GM21423 (cell line): ENCODE data around the gene PEAK3.

Experiments
- ATAC-seq: cut with Tn5 transposase; IDR thresholded peaks from one replicate; pipeline ENCODE4 v1.9.1; 2021; ENCODE audit warnings: mild to moderate bottlenecking, moderate library complexity; ENCODE audit not compliant: unreplicated experiment

Gene PEAK3, protein sequence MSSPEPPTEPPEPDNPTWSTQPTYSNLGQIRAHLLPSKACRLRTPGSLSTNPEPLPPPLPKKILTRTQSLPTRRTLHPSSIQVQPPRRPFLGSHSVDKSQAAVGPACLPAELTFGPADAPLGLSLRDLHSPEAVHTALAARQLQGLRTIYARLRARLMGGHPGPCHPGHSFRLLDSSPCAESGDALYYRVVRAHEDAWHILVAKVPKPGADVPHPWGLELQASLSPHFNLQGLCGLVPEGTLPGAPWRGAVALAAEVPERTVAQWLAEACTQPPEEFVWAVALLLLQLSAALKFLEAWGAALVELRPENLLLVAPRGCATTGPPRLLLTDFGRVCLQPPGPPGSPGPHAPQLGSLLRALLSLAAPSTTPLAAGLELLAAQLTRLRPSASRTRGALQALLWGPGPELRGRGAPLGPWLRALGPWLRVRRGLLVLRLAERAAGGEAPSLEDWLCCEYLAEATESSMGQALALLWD

DNA sequence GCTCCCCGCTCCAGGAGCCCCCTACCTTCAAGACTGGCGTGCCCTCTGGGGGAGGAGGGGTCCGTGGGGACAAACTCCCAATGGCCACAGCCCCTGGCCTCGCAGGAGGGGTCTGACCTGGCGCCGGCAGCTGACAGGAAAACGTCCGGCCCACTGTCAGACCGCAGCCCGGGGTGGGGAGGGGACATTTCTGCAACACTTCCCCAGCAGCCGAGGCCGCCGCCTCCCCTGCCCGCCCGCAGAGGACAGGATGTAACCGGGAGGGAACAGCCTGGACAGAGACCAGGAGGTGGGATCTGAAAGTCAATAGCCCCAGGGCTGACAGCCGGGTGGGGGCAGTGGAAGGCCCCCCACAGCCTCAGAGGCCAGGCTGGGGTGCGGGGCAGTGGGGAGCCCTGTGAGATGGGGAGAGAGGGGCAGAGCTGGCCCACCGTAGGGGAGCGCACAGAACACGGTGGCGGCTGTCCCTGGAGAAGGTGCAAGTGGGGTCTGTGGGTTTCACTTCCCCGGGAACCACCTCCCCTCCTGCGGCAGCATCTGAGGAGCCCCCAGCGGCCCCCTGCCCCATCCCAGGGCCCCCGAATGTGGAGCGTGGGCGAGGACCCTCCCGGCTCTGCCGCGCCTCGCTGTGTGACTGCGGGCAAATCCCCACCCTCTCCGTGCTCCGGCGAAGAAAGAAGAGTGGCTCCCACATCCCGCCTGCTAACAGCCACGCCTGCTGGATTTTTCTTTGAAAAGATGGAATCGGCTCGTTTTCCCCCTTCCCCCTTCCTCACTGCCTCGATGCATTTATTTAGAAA lies at the start of gene PEAK3:
TSS of gene PEAK3 (minus strand) at position 114 of the 800 bp plus-strand sequence. CDS start 1,244 bp downstream, outside the sequence.
- ATAC-seq, result no peak

DNA sequence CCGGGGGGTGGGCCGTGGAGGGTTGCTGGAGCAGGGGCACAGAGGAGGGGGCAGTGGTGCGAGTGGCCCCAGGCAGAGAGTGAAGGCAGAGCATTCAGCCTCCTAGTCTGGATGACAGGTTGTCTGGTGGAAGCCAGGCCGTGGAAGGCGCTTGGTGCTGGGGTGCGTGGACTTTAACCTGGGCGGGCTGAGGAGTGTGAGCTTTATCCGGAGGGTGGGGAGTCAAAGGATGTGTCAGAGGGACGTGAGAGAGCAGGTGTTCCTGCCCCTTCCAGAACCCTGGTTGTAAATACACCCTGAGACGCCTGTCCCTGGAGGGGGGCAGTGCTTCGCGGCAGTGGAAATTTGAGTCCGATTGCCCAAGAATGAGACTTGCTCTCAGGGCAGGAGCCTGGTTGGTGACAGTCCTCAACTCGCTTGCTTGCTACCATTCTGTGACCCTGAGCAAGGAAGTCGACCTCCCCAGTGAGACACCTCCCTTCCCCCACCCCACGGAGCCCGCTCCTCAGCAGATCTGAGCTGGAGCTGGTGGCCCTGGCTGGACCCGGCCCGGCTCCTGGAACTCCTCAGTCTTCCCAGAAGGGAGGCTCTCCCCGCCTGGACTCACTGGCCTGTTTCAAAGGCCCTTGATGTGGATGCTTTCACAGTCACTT lies 48.8 kb upstream of the PEAK3 start:
- no peak for ATAC-seq

DNA sequence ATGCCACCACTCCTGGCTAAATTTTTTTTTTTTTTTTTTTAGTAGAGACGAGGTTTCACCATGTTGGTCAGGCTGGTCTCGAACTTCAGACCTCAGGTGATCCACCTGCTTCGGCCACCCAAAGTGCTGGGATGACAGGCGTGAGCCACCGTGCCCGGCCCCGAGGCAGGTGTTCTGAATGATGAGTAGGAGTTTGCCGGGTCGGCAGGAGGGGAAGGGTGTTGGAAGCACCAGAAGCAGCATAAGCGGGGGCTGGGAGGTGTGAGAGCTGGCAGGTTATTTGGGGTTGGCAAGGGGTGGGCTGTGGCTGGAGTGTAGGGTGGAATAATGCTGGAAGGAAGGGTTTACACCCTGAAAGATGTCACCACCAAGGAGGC lies 48.3 kb upstream of the PEAK3 start:
- ATAC-seq, result no peak

DNA sequence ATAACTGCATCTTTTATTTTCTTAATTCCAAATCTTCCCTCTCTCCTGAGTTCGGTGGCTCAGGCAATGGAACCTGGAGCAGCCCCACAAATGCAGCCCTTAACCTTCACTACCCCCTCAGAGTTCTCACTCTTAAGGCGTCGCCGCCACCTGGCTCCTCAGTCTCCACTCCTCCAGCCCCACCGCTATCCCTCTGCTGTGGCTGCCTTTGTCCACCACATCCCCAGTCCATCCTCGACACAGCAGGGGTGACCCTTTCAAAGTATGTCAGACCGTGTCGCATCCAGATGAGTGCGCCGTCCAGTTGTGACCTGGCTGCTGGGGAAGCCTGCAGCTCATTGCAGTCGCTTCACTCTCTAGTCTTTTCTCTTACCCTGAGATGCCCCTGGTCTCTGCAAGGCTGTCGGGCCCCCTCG lies 47.5 kb upstream of the PEAK3 start:
- no peak for ATAC-seq

DNA sequence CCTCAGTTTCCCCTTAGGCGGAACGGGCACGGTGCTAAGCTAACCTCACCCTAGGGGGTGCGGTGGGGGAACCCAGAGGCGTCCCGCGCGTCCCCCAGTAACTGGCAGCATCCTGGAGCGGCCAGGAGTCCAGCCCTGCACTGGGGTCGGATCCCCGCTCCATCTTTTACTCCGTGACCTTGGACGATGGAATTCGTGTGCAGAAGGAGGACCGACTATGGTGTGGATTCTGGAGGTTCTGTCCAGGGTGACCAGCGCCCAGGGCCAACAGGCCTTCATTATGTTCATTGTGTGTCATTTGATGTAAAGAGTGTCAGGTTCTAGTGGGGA lies 47.1 kb upstream of the PEAK3 start:
- no peak for ATAC-seq

DNA sequence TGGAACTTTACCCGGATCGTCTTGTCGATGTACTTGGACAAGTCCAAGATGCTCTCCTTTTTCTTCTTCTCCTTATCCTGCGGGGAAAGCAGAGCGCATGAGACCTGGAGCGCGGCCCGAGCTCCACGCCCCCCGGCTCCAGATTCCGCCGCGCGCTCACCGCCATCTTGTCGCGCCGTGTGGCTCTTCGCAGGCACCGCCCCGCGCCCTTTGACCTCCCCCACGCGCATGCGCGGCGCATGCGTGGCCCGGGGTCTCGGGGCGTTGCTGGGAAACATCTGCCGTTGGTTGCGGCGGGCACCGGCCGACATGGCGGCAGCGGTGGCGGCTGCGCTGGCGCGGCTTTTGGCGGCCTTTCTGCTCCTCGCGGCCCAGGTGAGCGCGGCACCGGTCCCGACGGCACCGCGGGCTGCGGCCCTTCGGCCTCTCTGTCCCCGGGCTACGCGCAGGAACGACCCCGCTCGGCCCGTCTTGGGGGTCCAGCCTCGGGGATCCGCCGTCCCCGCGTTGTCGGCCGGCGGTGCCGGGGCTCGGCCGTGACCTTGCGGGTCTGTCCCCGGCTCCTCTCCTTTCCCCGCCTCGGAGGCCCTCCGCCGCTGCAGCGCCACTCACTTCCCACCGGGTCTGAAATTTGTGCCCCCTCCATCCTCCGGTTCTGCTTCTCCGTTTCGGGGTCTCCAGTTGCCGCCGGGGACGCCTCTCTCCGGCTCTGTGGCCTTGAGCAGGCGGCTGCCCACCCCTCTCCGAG lies 46.6 kb upstream of the PEAK3 start, which contains the start of the genes LSM7 and SPPL2B:
TSS of gene LSM7 (minus strand) at position 186 of the 748 bp plus-strand sequence. CDS start at position 166, 20 bp downstream.
TSS of gene SPPL2B (plus strand) at position 284 of the 748 bp plus-strand sequence. CDS start at position 310, 26 bp downstream.
- peak; percentile 51 for ATAC-seq

DNA sequence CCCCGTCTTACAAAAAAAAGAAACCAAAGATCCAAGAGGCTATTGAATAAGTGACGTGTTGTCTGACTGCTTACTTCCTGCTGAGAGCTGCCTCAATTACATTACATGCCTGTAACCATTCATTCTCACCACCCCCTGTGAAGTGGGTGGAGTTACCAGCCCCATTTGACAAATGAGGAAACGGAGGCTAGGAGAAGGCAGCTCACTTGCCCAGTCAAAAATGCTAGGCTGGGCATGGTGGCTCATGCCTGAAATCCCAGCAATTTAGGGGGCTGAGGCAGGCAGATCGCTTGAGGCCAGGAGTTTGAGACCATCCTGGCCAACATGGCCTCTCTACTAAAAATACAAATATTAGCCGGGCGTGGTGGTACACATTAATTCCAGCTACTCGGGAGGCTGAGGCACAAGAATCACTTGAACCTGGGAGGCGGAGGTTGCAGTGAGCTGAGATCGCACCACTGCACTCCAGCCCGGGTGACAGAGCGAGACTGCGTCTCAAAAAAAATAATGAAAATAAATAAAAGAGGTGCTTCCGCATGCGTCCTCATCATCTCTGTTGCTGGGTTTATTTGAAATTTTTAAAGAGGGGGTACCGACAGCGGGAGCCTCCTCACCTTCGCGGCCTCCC lies 45.9 kb upstream of the PEAK3 start:
- ATAC-seq, result no peak

DNA sequence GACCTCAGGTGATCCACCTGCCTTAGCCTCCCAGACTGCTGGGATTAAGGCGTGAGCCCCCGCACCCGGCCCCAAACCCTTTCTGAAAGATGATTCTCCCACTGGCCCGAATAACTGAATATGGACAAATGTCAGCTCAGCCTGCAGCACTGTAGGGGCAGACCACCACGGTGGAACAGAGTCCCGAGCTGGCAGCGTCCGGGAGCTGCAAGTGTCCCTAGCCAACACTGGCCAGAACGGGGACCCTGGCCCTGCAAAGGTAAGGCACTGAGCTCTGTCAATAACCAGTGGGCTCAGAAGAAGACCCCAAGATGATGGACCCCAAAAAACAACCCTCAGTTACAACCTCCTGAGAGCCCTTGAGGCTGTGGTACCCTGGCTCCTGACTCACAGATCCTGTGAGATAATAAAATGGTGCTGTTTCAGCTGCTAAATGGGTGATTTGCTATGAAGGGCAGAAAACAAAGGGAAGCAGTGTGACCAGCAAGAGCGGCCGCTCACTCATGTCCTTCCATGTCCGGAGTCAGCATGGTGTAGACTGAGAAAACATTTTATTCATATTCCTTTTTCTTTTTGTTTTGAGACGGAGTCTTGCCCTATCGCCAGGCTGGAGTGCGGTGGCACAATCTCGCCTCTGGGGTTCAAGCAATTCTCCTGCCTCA lies 44.9 kb upstream of the PEAK3 start:
- ATAC-seq, result no peak

DNA sequence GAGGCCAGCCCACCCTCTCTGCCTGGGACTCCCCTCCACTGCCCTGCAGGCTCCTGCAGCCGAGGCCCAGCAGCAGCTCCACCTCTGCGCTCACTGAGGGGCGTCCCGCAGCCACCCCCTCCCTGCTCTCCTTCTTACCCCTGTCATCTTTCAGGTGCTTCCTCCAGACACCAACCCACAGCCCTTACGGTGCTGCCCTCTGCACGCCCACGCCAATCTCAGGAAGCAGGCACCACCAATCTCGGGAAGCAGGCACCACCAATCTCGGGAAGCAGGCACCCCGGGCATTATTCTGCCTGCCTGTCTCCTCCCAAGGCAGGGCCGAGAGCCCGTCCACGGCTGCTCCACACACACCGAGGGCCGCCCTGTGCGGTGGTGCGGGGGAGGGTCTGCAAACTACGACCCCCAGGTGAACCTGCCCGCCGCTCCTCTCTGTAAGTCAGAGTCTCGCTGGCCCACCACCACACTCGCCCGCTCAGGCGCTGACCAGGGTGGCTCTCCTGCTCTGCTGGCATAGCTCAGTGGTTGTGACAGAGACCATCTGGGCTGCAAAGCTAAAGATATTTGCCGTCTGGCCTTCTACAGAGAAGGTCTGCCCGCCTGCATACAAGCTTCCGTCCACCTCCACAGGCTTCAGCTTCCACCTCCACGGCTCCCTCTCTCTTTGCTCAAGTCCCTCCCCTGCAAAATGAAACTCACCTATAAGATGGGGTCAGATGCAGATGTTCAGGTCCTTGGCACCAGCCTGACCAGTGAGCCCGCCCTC lies 43.5 kb upstream of the PEAK3 start:
- ATAC-seq, result no peak

DNA sequence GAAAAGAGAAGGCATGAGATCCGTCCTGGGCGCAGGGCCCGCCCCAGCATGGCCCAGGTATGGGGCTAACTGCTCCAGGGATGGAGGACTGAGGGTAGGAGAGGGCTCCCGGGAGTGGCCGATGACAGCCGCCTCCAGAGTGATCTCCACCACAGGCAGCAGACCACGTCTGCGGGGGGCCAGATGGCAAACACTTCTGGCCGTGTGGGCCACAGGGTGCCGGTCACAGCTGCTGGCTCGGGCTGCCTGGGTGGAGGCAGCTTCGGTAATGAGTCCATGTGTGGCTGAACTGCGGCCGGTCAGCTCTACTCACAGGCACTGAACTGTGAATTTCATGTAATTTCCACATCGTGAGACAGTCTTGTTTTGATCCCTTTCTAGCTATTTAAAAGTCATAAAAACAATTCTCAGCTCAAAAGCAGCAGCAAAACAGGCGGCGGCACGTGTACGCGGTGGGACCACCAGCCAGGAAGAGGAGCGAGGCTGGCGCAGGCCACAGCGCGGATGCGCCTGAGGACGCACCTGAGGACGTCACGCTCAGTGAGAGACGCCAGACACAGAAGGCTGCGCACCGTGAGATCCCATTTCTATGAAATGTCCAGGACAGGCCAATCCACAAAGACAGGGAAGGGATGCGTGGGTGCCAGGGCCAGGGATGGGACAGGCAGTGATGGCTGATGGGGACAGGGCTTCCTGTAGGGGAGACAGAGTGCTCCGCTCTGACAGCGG lies 42.4 kb upstream of the PEAK3 start:
- no peak for ATAC-seq

DNA sequence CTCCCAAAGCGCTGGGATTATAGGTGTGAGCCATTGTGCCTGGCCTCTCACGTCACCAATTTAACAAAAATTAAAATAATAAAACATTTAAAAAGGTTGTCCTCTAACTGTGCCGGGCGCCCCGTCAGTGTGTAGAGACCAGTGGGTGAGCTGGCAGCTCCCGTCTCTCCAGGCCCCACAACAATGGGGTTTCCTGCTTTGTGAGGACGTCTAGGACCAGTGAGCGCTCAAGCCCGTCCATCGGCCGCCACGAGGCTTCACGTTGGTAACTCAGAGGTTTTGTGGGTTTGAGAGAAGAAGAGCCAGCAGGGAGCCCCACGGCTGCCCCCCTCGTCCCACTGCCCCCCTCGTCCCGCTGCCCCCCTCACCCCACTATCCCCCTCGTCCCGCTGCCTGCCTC lies 41.7 kb upstream of the PEAK3 start:
- no peak for ATAC-seq

DNA sequence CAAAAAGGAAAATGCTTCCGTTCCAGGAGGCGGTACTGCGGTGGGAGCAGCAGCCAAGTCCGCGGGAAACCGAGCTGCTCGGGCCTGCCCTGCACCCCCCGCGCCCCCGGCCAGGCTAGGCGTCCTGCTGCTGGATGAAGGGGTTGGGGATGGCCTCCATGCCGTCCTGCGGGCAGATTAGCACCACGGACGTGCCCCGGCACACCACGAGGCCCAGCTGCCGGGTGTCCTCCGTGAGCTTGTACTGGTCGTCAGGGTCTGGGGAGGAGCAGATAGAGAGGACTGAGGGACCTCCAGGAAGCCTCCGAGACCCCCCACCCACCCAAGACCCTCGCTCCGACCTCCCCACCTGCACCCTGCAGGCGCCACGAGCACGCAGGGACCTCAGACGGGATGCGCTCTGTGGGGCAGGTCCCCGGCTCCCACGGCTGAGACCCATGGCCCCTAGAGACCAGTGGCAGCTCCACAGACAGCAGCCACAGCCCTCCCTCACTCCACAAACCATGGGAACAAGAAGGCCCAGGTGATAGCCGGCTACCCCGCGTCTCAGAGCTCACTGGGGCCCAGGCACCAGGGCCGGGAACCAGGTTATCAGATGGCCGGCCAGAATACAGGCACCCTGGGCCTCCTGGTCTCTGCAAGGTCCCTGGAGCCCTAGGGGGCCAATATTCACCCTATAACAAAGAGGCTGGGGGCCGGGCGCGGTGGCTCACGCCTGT lies 39.7 kb upstream of the PEAK3 start:
- no peak for ATAC-seq

DNA sequence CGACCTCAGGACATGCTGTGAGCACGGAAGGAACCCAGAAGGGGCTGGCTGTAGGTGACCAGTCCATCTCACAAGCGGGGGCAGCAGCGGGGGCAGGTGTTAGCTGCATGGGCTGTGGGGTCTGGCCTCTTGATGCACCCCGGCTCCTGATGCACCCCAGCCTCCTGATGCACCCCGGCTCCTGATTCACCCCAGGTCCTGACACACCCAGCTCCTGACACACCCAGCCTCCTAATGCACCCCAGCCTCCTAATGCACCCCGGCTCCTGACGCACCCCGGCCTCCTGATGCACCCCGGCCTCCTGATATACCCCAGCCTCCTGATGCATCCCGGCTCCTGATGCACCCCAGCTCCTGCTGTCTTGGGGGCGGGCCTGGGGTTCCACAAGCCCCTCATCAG lies 39.0 kb upstream of the PEAK3 start:
- no peak for ATAC-seq

DNA sequence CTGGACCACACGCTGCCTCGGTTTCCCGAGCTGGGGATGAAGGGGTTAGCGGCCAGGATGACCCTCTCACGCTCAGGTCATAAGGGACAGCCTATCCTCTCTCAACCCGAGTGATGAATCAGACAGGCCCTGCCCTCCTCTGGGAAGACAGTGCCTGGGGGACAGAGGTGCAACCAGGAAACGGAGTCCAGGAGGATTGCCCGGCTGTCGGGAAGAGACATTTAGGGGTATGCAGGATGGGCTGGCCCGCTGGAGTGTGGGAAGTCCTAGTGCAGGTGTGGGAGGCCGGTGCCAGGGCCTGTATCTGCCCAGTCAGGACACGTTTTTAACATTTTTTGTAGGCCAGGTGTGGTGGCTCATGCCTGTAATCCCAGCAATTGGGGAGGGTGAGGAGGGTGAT lies 38.1 kb upstream of the PEAK3 start:
- no peak for ATAC-seq

DNA sequence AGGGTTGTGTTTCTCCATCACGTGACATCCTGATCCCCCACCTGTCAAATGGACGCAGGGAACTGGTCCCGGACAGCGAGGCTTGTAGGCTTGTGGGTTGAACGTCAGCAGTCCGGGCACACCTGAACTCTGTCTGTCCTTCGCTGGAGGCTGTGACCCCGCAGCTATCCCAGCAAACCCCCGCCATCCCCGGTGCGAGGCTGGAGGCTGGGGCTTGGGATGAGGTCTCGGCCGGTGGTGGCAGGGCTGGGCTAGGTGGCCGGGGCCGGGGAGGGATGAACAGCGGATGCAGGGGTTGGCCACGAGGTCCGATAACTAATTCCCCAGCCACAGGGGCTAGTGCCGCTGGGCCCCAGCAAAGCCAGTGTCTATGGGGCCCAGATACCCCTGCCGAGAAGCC lies 37.6 kb upstream of the PEAK3 start:
- ATAC-seq, result no peak

DNA sequence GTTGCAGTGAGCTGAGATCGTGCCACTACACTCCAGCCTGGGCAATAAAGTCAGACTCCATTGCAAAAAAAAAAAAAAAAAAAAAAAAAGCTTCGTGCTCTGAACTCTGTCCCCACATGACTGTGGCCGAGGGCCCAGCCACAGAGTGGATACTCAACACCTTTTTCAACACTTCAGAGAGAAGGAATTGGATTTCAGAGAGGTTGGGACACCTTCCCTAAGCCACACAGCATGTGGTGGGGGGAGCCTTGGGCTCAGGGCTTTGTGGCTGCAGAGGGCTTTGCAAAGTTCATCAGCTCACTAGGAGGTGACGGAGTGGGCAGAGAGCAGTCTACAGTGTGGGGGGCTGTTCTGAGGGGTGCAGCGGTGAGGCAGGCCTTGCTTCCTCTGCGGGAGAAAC lies 36.9 kb upstream of the PEAK3 start:
- no peak for ATAC-seq

DNA sequence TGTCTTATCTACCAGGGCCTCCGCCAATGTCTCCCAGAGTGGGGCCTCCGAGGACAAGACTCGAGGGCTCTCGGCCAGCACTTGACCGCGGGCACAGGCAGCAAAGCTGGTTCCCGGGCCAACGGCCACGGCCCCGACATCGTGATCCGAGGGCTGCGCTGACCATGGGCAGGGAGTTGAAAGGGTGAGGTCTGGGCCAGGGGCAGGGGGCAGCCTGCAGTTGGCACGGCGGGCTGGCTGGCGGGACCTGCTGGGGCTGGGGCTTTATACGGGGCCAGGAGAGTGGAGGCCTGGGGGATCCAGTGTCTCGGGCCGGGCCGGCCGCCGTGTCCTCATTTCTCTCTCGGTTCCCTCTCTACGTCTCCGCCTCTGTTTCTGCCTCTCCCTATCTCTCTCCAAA lies 35.8 kb upstream of the PEAK3 start:
- no peak for ATAC-seq

DNA sequence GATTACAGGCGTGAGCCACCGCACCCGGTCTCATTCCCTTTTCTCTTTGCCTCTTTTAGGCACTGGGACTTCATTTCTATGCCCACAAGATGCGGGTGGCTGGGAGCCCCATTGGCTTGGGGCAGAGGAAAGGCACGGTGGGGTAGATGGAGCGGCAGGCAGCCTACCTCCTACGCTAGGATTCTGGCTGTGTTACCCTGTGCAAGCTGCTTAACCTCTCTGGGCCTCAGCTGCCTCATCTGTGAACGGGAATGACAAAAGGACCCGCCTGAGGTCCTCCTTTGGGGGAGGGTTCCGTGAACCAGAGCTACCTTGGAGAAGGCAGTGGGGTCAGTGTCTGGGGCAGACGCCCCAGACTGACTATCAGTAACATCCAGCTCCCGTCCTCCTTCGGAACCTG lies 35.3 kb upstream of the PEAK3 start:
- no peak for ATAC-seq
